Neural cell (in vitro differentiated cells): ENCODE measurements around the gene CPA5. TPM values are rescaled to one million over a fixed set of nuclear protein-coding genes. Genes with fewer than 3 reads are reported as not detected.

Experiments
- H2AFZ ChIP-seq: fragments of 200-600, 300-800 bp; sonication (generic), shearing (Covaris generic); 2 replicates; pipeline ENCODE4 v1.6.0; 2014; ENCODE audit warnings: low read depth, mild to moderate bottlenecking, antibody characterized with exemption, low read length, moderate library complexity
- H3F3A ChIP-seq: fragments of 200-600 bp; shearing (Covaris generic); 2 replicates; pipeline ENCODE4 v1.6.1; 2016; ENCODE audit warnings: mild to moderate bottlenecking, moderate library complexity, mixed read lengths, antibody characterized with exemption, low read length; ENCODE audit not compliant: insufficient read depth, poor library complexity, severe bottlenecking
- H3K27ac ChIP-seq: fragments of 200-600, 300-800 bp; sonication (generic), shearing (Covaris generic); 2 replicates; pipeline ENCODE4 v1.5.1; 2014; ENCODE audit warnings: mild to moderate bottlenecking, low read length, moderate library complexity
- H3K27me3 ChIP-seq: fragments of 300-800, 200-600 bp; sonication (generic), shearing (Covaris generic); 2 replicates; pipeline ENCODE4 v1.6.0; 2014; ENCODE audit warnings: mild to moderate bottlenecking, low read depth, low read length, moderate library complexity; ENCODE audit not compliant: insufficient read depth
- H3K36me3 ChIP-seq: fragments of 300-800, 200-600 bp; sonication (generic), shearing (Covaris generic); 2 replicates; pipeline ENCODE4 v1.5.1; 2014; ENCODE audit warnings: mild to moderate bottlenecking, antibody characterized with exemption, low read length, moderate library complexity; ENCODE audit not compliant: insufficient read depth
- H3K4me2 ChIP-seq: fragments of 300-800, 200-600 bp; sonication (generic), shearing (Covaris generic); 2 replicates; pipeline ENCODE4 v1.6.0; 2014; ENCODE audit warnings: mild to moderate bottlenecking, low read length
- H3K4me3 ChIP-seq: fragments of 300-800, 200-600 bp; sonication (generic), shearing (Covaris generic); 2 replicates; pipeline ENCODE4 v1.5.1; 2014; ENCODE audit warnings: mild to moderate bottlenecking, low read length, moderate library complexity
- H3K79me2 ChIP-seq: fragments of 200-600 bp; shearing (Covaris generic); replicated peaks from 2 replicates; pipeline ENCODE4 v1.6.0; 2014; ENCODE audit warnings: mild to moderate bottlenecking, low read length, moderate library complexity; ENCODE audit not compliant: insufficient read depth
- H3K9ac ChIP-seq: fragments of 300-800, 200-600 bp; sonication (generic), shearing (Covaris generic); 2 replicates; pipeline ENCODE4 v1.6.1; 2016; ENCODE audit warnings: mild to moderate bottlenecking, low read length, mixed read lengths
- H3K9me2 ChIP-seq: fragments of 200-600 bp; shearing (Covaris generic); 2 replicates; pipeline ENCODE4 v1.6.1; 2016; ENCODE audit warnings: mild to moderate bottlenecking, low read length, mixed read lengths; ENCODE audit not compliant: insufficient read depth
- H3K9me3 ChIP-seq: fragments of 200-600, 300-800 bp; sonication (generic), shearing (Covaris generic); 2 replicates; pipeline ENCODE4 v1.6.1; 2016; ENCODE audit warnings: mild to moderate bottlenecking, mixed run types, low read length, moderate library complexity, mixed read lengths
- H4K20me1 ChIP-seq: fragments of 200-600 bp; shearing (Covaris generic); 2 replicates; pipeline ENCODE4 v1.6.1; 2016; ENCODE audit warnings: mild to moderate bottlenecking, mixed run types; ENCODE audit not compliant: insufficient read depth
- CTCF ChIP-seq: fragments of 450-650 bp; IDR thresholded peaks from 2 replicates; pipeline ENCODE4 v1.5.1; 2014; ENCODE audit warnings: antibody characterized with exemption, mild to moderate bottlenecking, moderate library complexity; ENCODE audit not compliant: poor library complexity, severe bottlenecking
- EP300 ChIP-seq: fragments of 450-650 bp; conservative IDR thresholded peaks from 2 replicates; pipeline ENCODE4 v1.6.1; 2014; ENCODE audit warnings: antibody characterized with exemption, mild to moderate bottlenecking, moderate library complexity; ENCODE audit not compliant: poor library complexity, severe bottlenecking
- EZH2 ChIP-seq: fragments of 200-600, 300-800 bp; shearing (Covaris generic), sonication (generic); IDR thresholded peaks from 2 replicates; pipeline ENCODE4 v1.6.1; 2014; ENCODE audit warnings: antibody characterized with exemption, low read length, borderline replicate concordance, mild to moderate bottlenecking; ENCODE audit not compliant: insufficient read depth, poor library complexity, severe bottlenecking
- MXI1 ChIP-seq: fragments of 450-650 bp; conservative IDR thresholded peaks from 2 replicates; pipeline ENCODE4 v1.6.1; 2014; ENCODE audit warnings: antibody characterized with exemption, mild to moderate bottlenecking; ENCODE audit not compliant: poor library complexity, severe bottlenecking
- POLR2AphosphoS5 ChIP-seq: IDR thresholded peaks from 2 replicates; pipeline ENCODE4 v1.6.1; 2012
- RAD21 ChIP-seq: fragments of 450-650 bp; conservative IDR thresholded peaks from 2 replicates; pipeline ENCODE4 v1.6.1; 2014; ENCODE audit warnings: antibody characterized with exemption, mild to moderate bottlenecking, moderate library complexity
- REST ChIP-seq: IDR thresholded peaks from 2 replicates; pipeline ENCODE4 v1.6.1; 2012; ENCODE audit warnings: borderline replicate concordance
- SMC3 ChIP-seq: fragments of 450-650 bp; conservative IDR thresholded peaks from 2 replicates; pipeline ENCODE4 v1.6.1; 2014; ENCODE audit warnings: antibody characterized with exemption, mild to moderate bottlenecking, moderate library complexity; ENCODE audit not compliant: poor library complexity
- TAF1 ChIP-seq: IDR thresholded peaks from 2 replicates; pipeline ENCODE4 v1.6.1; 2012; ENCODE audit warnings: low read depth
- polyA plus RNA-seq: library from polyadenylated mRNA; depleted of rRNA; stranded (reverse); fragments of >200 nt; gene quantifications from 2 replicates; pipeline ENCODE4 v1.2.3, GENCODE V29; 2014

The CPA5 gene
- polyA plus RNA-seq, 1 donor from 2014 or later = not detected

GRCh38 chr7:130322615-130323014 is 22.0 kb upstream of the CPA5 start:
- H3K9ac ChIP-seq = no peak overlapping the region
- H4K20me1 ChIP-seq = no peaks in the 10 kb centered on the region
- H2AFZ ChIP-seq = no peak overlapping the region
- H3K4me3 ChIP-seq = no peak overlapping the region
- no peak overlapping the region for H3K4me2 ChIP-seq
- no peaks in the 10 kb centered on the region for H3K36me3 ChIP-seq
- no peaks in the 10 kb centered on the region for H3F3A ChIP-seq
- H3K9me3 ChIP-seq = no peaks in the 10 kb centered on the region
- TF ChIP-seq EP300 (no peak), EZH2 (no peak), SMC3 (no peak), MXI1 (no peak), RAD21 (no peak), CTCF (no peak), POLR2AphosphoS5 (no peak), TAF1 (no peak), REST (no peak)
- H3K27me3 ChIP-seq = no peaks in the 10 kb centered on the region
- H3K27ac ChIP-seq = no peak overlapping the region
- no peaks in the 10 kb centered on the region for H3K79me2 ChIP-seq
- H3K9me2 ChIP-seq = no peaks in the 10 kb centered on the region

DNA sequence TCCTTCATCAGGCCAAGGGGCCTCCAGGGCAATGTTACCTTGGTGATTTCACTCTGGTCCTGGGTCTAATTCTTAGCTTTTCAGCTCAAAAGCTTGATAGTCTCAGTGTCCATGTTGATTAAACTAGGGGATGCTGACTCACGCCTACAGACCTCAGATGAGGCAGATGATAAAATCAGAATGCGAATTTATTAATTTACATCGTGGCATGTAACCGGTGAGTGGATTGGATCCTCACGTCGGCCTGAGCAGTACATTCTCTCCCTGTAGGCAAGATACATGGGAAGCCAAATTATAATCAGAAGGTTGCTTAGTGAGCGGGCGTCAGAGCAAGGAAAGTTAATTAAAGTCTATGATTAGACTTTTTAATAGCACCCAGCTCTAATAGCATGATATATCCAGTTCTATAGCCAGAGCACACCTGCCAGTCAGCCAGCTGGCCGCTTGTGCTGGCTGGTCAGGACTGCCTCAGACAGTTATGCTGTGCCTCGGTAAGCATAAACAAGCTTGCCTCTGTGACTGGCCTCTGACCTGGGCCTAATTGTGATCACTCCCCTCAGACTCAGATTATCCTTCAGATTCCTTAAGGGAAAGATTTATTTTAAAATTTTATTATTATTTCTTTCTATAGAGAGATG is 20.2 kb upstream of the CPA5 start:
- H2AFZ ChIP-seq = no peak overlapping the region
- TF ChIP-seq EP300 (no peak), CTCF (no peak), REST (no peak), SMC3 (no peak), RAD21 (no peak), POLR2AphosphoS5 (no peak), EZH2 (no peak), TAF1 (no peak), MXI1 (no peak)
- H3K9me2 ChIP-seq = no peaks in the 10 kb centered on the region
- no peak overlapping the region for H3K4me3 ChIP-seq
- no peak overlapping the region for H3K4me2 ChIP-seq
- H3K27me3 ChIP-seq = no peaks in the 10 kb centered on the region
- H4K20me1 ChIP-seq = no peaks in the 10 kb centered on the region
- H3K79me2 ChIP-seq = no peaks in the 10 kb centered on the region
- no peaks in the 10 kb centered on the region for H3K36me3 ChIP-seq
- no peak overlapping the region for H3K9ac ChIP-seq
- H3K9me3 ChIP-seq = no peaks in the 10 kb centered on the region
- H3K27ac ChIP-seq = no peak overlapping the region
- no peaks in the 10 kb centered on the region for H3F3A ChIP-seq
